Trophoblast cell (in vitro differentiated cells and primary cell): ENCODE data around the gene NUB1.

Experiments used
- DNase-seq, 2 donors: peaks; one replicate each; pipeline ENCODE4 v3.0.0-alpha.2; 2016
- H2AFZ ChIP-seq: 2 replicates; pipeline ENCODE4 v1.6.1; 2013; ENCODE audit warnings: low read length, moderate library complexity, mild to moderate bottlenecking; ENCODE audit not compliant: insufficient read depth, poor library complexity
- H2AK5ac ChIP-seq: 2 replicates; pipeline ENCODE4 v1.6.1; 2013; ENCODE audit warnings: mild to moderate bottlenecking, low read length
- H2BK120ac ChIP-seq: 2 replicates; pipeline ENCODE4 v1.6.1; 2013; ENCODE audit warnings: low read length, mild to moderate bottlenecking, moderate library complexity; ENCODE audit not compliant: insufficient read depth, poor library complexity
- H2BK12ac ChIP-seq: 2 replicates; pipeline ENCODE4 v1.6.1; 2013; ENCODE audit warnings: mild to moderate bottlenecking, low read length, moderate library complexity
- H2BK5ac ChIP-seq: 2 replicates; pipeline ENCODE4 v1.6.1; 2013; ENCODE audit warnings: low read length, low read depth, moderate library complexity, mild to moderate bottlenecking; ENCODE audit not compliant: poor library complexity
- H3K14ac ChIP-seq: 2 replicates; pipeline ENCODE4 v1.6.1; 2013; ENCODE audit warnings: mild to moderate bottlenecking, low read length
- H3K18ac ChIP-seq: 2 replicates; pipeline ENCODE4 v1.6.1; 2013; ENCODE audit warnings: mild to moderate bottlenecking, low read length
- H3K23ac ChIP-seq: 2 replicates; pipeline ENCODE4 v1.6.1; 2013; ENCODE audit warnings: low read length
- H3K27ac ChIP-seq: 2 replicates; pipeline ENCODE4 v1.5.1; 2013; ENCODE audit warnings: low read depth, mild to moderate bottlenecking, inconsistent platforms, low read length, moderate library complexity
- H3K27me3 ChIP-seq: 2 replicates; pipeline ENCODE4 v1.6.1; 2013; ENCODE audit warnings: inconsistent platforms, mild to moderate bottlenecking, low read length, moderate library complexity; ENCODE audit not compliant: insufficient read depth
- H3K36me3 ChIP-seq, 2 experiments: 1 replicate in 1 of 2; 2 replicates in 1 of 2; pipeline ENCODE4 v1.6.1; 2013; ENCODE audit warnings: low read length in 2 of 2, mild to moderate bottlenecking in 2 of 2, moderate library complexity in 1 of 2; ENCODE audit not compliant: insufficient read depth in 2 of 2, control insufficient read depth in 1 of 2
- H3K4ac ChIP-seq: 2 replicates; pipeline ENCODE4 v1.6.1; 2013; ENCODE audit warnings: low read depth, mild to moderate bottlenecking, low read length, moderate library complexity
- H3K4me1 ChIP-seq, 2 experiments: 1 replicate in 1 of 2; 2 replicates in 1 of 2; pipeline ENCODE4 v1.6.1; 2013; ENCODE audit warnings: low read length in 2 of 2, mild to moderate bottlenecking in 2 of 2, moderate library complexity in 1 of 2; ENCODE audit not compliant: insufficient read depth in 2 of 2, control insufficient read depth in 1 of 2
- H3K4me2 ChIP-seq: 2 replicates; pipeline ENCODE4 v1.6.1; 2013; ENCODE audit warnings: inconsistent platforms, mild to moderate bottlenecking, low read length, moderate library complexity
- H3K4me3 ChIP-seq: 2 replicates; pipeline ENCODE4 v1.5.1; 2013; ENCODE audit warnings: mild to moderate bottlenecking, low read depth, low read length, inconsistent platforms
- H3K79me1 ChIP-seq: one replicate; pipeline ENCODE4 v1.6.1; 2013; ENCODE audit warnings: low read length
- H3K79me2 ChIP-seq: 2 replicates; pipeline ENCODE4 v1.6.1; 2013; ENCODE audit warnings: low read length, mild to moderate bottlenecking; ENCODE audit not compliant: control insufficient read depth, insufficient read depth, poor library complexity
- H3K9ac ChIP-seq: 2 replicates; pipeline ENCODE4 v1.6.1; 2013; ENCODE audit warnings: mild to moderate bottlenecking, low read length
- H3K9me3 ChIP-seq: 2 replicates; pipeline ENCODE4 v1.6.1; 2013; ENCODE audit warnings: low read depth, mild to moderate bottlenecking, control low read depth, inconsistent platforms, low read length; ENCODE audit not compliant: insufficient read depth
- H4K12ac ChIP-seq: 2 replicates; pipeline ENCODE4 v1.6.1; 2013; ENCODE audit warnings: low read depth, mild to moderate bottlenecking, low read length, moderate library complexity
- H4K8ac ChIP-seq: 2 replicates; pipeline ENCODE4 v1.6.1; 2013; ENCODE audit warnings: low read depth, mild to moderate bottlenecking, low read length, moderate library complexity
- H4K91ac ChIP-seq: one replicate; pipeline ENCODE4 v1.6.1; 2013; ENCODE audit warnings: low read depth, mild to moderate bottlenecking, low read length, moderate library complexity
- WGBS: extraction: QIAGEN DNeasy Blood & Tissue Kit; methylation state at CpG from one replicate; pipeline ENCODE4 v1.1.7; 2013; ENCODE audit warnings: missing lambda C conversion rate; ENCODE audit not compliant: insufficient read length, insufficient coverage; ENCODE audit errors: extremely low coverage; 5-methylcytosine and 5-hydroxymethylcytosine counted together

NUB1 gene

DNA sequence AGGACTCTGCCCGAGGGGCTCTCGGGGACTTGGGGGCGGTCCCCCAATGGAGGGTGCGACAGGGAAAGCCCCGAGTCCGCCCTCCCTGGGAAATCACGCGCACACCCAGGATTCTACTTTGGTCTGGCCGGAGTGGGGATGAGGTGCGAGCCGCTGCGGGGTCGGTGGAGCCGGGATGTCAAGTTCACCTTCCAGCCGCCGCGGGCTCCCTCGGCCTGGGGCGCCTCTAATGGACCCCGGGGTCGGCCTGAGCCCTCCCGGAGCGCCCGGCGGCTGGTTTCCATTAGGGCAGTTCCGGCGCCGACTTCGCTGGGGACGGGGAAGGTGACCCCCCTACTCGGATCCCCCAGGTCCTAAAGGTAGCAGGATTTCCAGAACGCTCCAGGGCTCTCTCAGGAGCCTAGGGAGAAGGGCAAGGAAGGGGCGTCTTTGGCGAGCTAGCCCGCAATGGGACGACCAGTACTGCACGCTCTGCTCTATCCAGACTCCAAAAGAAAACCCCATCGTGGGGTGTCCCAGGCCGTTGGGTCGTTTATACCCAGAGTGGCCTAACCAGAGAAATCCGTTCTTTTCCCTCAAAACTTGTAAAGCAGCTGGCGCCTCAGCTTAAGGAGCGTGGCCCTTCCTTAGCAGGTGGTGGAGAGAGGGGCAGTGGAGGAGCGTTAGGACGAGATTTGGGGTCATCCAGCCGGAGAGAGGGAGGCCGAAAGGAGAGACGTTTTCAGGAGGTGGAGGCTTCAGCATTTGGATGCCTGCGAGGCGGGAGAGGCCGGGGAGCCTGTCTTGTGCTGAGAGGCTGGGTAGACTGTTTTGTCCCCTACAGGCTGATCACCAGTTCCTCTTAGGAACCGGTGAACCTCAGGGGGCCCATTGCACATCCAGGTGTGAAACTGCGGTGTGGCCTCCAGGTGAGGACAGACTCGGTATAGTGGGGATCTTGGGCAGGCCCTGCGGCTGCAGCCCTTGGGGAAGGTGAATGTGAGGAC lies 69.1 kb downstream of the NUB1 start:
- no CpG with 5 or more reads among the region's 55 CpGs for WGBS
- Histone ChIP-seq H4K8ac (peak overlapping the region; percentile 86), H3K14ac (peak overlapping the region; percentile 63), H3K36me3 (peaks cover 0 to 4% of the 10 kb centered on the region in 2 experiments), H3K4ac (peak overlapping the region; percentile 84), H2BK5ac (peak overlapping the region; percentile 80), H3K27ac (no peak overlapping the region), H2AK5ac (no peak overlapping the region), H4K12ac (peak overlapping the region; percentile 39), H3K4me3 (peak overlapping the region; percentile 79), H3K4me2 (peak overlapping the region; percentile 69), H2AFZ (peak overlapping the region; percentile 96), H3K27me3 (no peaks in the 10 kb centered on the region), H3K18ac (peak overlapping the region; percentile 66), H3K23ac (no peak overlapping the region), H3K4me1 (peaks cover 10 to 16% of the 10 kb centered on the region in 2 experiments), H3K79me1 (peaks cover 11% of the 10 kb centered on the region), H3K9ac (peak overlapping the region; percentile 30), H2BK120ac (peak overlapping the region; percentile 88), H4K91ac (peak overlapping the region; percentile 83), H3K79me2 (peaks cover 12% of the 10 kb centered on the region), H2BK12ac (peak overlapping the region; percentile 92), H3K9me3 (no peaks in the 10 kb centered on the region)
- no peak for DNase-seq

DNA sequence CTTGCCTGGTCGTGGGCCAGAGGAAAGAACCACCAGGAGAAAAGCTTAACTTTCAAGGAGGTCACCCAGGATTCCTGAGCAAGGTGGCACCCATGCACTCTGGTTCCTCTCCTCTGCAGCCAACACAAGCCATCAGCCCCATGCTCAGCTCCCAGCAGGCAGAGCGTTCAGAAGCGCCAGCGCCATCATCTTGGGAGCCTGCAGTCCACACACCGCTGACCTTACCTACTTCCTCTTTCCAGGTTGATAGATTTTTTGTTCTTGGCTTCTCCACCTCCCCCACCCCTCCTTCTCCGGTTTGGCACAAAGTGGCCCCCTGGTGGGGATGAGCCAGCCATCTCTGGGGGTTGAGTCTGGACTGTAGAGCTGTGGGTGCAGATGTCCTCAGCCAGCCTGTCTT lies 69.9 kb downstream of the NUB1 start:
- Histone ChIP-seq H2BK5ac (no peak overlapping the region), H2AK5ac (no peak overlapping the region), H3K36me3 (no peaks in the 10 kb centered on the region), H3K4me1 (peaks cover 12 to 19% of the 10 kb centered on the region in 2 experiments), H3K27me3 (no peaks in the 10 kb centered on the region), H3K27ac (no peak overlapping the region), H3K4ac (no peak overlapping the region), H3K23ac (no peak overlapping the region), H2BK120ac (no peak overlapping the region), H2BK12ac (no peak overlapping the region), H3K79me2 (peaks cover 12% of the 10 kb centered on the region), H4K12ac (no peak overlapping the region), H3K79me1 (peaks cover 11% of the 10 kb centered on the region), H3K14ac (no peak overlapping the region), H4K8ac (no peak overlapping the region), H4K91ac (no peak overlapping the region), H3K18ac (no peak overlapping the region), H3K9me3 (no peaks in the 10 kb centered on the region), H2AFZ (no peak overlapping the region), H3K4me3 (no peak overlapping the region), H3K9ac (no peak overlapping the region), H3K4me2 (no peak overlapping the region)
- DNase-seq, result no peak
- WGBS, result no CpG with 5 or more reads among the region's 6 CpGs

DNA sequence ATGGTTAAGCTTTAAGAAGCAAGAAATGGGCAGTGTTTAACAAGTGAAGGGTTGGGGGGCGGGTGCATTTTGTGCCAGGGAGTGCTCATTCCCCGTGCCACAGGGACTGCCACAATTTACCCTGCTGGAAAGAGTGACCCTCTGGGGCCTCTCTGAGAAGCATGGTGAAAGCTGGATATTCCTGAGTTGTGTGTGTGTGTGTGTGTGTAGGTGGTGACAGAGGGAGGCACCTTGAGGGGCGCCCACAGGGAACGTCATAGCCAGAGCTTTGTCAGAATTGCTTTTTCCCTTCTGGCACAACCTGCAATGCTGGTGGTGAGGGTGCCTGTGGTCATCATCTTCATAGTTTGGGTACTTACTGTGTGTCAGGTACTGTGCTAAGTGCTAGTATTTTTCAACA lies 70.7 kb downstream of the NUB1 start:
- Histone ChIP-seq H2BK120ac (no peak overlapping the region), H2AFZ (no peak overlapping the region), H3K9ac (no peak overlapping the region), H3K23ac (no peak overlapping the region), H3K14ac (no peak overlapping the region), H4K8ac (no peak overlapping the region), H3K27ac (no peak overlapping the region), H3K79me1 (peaks cover 11% of the 10 kb centered on the region), H3K4me1 (peaks cover 12 to 19% of the 10 kb centered on the region in 2 experiments), H2BK12ac (no peak overlapping the region), H3K27me3 (no peaks in the 10 kb centered on the region), H3K4me3 (no peak overlapping the region), H2BK5ac (no peak overlapping the region), H3K18ac (no peak overlapping the region), H3K79me2 (peaks cover 12% of the 10 kb centered on the region), H3K9me3 (no peaks in the 10 kb centered on the region), H4K91ac (no peak overlapping the region), H4K12ac (no peak overlapping the region), H3K4ac (no peak overlapping the region), H3K4me2 (no peak overlapping the region), H3K36me3 (no peaks in the 10 kb centered on the region), H2AK5ac (no peak overlapping the region)
- DNase-seq, result peak; percentile 46 to 50
- WGBS, result no CpG with 5 or more reads among the region's 4 CpGs

DNA sequence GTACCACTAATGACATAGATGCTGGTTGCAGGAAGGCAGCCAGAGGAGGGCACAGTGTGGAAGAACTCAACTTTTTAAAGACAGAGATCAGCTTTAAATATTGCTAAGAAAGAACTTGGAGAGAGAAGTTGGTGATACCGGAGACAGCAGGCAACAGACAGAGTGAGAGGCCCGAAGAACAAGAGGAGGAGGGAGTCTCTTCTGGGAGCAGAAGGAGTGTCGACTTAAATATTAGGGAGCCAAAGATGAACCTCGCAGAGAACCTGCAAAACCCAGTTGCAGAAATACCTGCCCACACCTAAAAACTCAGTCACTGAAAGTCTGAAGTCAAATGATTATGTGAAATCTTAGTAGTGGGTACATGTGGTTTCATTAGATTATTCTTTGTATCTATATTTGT lies 71.6 kb downstream of the NUB1 start:
- Histone ChIP-seq H3K4me2 (no peak overlapping the region), H4K12ac (no peak overlapping the region), H2AFZ (no peak overlapping the region), H4K8ac (no peak overlapping the region), H3K36me3 (no peaks in the 10 kb centered on the region), H3K4ac (no peak overlapping the region), H3K18ac (no peak overlapping the region), H3K9ac (no peak overlapping the region), H2BK5ac (no peak overlapping the region), H2BK120ac (no peak overlapping the region), H3K9me3 (no peaks in the 10 kb centered on the region), H3K27ac (no peak overlapping the region), H2BK12ac (no peak overlapping the region), H3K14ac (no peak overlapping the region), H4K91ac (no peak overlapping the region), H3K23ac (no peak overlapping the region), H3K4me1 (peaks cover 12 to 19% of the 10 kb centered on the region in 2 experiments), H3K79me1 (peaks cover 11% of the 10 kb centered on the region), H3K79me2 (peaks cover 12% of the 10 kb centered on the region), H2AK5ac (no peak overlapping the region), H3K4me3 (no peak overlapping the region), H3K27me3 (no peaks in the 10 kb centered on the region)
- no CpG with 5 or more reads among the region's 4 CpGs for WGBS
- no peak for DNase-seq
